Right atrium auricular region (tissue), 2 donors: ENCODE measurements around the gene HELZ. TPM values are rescaled to one million over a fixed set of nuclear protein-coding genes. Genes with fewer than 3 reads are reported as not detected.

Experiments
- DNase-seq: peaks from one replicate; pipeline ENCODE4 v3.0.0-alpha.2; 2019; ENCODE audit warnings: low spot score
- H3K27ac ChIP-seq, 2 donors: fragments of 200-600 bp; sonication (generic); 1 replicate in 1 of 2; 2 replicates in 1 of 2; pipeline ENCODE4 v1.5.1; 2016 to 2019
- H3K27me3 ChIP-seq, 2 donors: fragments of 200-600 bp; sonication (generic); one replicate each; pipeline versions ENCODE4 v1.5.1 to v1.6.0; 2017 to 2019
- H3K36me3 ChIP-seq: fragments of 200-600 bp; sonication (generic); one replicate; pipeline ENCODE4 v1.5.1; 2016
- H3K4me1 ChIP-seq, 2 donors: fragments of 200-600 bp; sonication (generic); one replicate each; pipeline versions ENCODE4 v1.5.1 to v1.6.0; 2017 to 2019
- H3K4me3 ChIP-seq, 2 donors: fragments of 200-600 bp; sonication (generic); 1 replicate in 1 of 2; 2 replicates in 1 of 2; pipeline ENCODE4 v1.5.1; 2017 to 2019; ENCODE audit warnings: mild to moderate bottlenecking in 1 of 2, moderate library complexity in 1 of 2
- H3K9me3 ChIP-seq, 2 donors: fragments of 200-600 bp; sonication (generic); one replicate each; pipeline ENCODE4 v1.5.1; 2019
- total RNA-seq, 2 donors: library from RNA; depleted of rRNA; stranded (reverse); fragments of >200 nt; gene quantifications; one replicate each; pipeline ENCODE4 v1.1.0, GENCODE V29; 2016
- TF ChIP-seq, protein P1 (sequence below), 2 donors: fragments of 200-600 bp; sonication (generic); IDR thresholded peaks; one replicate each; pipeline ENCODE4 v1.5.1; 2019; ENCODE audit warnings: antibody characterized with exemption in 2 of 2

The HELZ gene
- total RNA-seq, 2 donors from 2014 or later = 25.2 to 29.1 TPM

GRCh38 chr17:67072885-67073284 lies 172.1 kb downstream of the HELZ start:
- Histone ChIP-seq H3K27ac (no peak overlapping the region), H3K4me3 (no peak overlapping the region), H3K4me1 (no peaks in the 10 kb centered on the region), H3K9me3 (no peaks in the 10 kb centered on the region), H3K27me3 (no peaks in the 10 kb centered on the region), H3K36me3 (peaks cover 12% of the 10 kb centered on the region)
- TF ChIP-seq, protein P1, sequence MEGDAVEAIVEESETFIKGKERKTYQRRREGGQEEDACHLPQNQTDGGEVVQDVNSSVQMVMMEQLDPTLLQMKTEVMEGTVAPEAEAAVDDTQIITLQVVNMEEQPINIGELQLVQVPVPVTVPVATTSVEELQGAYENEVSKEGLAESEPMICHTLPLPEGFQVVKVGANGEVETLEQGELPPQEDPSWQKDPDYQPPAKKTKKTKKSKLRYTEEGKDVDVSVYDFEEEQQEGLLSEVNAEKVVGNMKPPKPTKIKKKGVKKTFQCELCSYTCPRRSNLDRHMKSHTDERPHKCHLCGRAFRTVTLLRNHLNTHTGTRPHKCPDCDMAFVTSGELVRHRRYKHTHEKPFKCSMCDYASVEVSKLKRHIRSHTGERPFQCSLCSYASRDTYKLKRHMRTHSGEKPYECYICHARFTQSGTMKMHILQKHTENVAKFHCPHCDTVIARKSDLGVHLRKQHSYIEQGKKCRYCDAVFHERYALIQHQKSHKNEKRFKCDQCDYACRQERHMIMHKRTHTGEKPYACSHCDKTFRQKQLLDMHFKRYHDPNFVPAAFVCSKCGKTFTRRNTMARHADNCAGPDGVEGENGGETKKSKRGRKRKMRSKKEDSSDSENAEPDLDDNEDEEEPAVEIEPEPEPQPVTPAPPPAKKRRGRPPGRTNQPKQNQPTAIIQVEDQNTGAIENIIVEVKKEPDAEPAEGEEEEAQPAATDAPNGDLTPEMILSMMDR (IDR thresholded peaks at IDR 0.05) = no peak
- no peak for DNase-seq

DNA sequence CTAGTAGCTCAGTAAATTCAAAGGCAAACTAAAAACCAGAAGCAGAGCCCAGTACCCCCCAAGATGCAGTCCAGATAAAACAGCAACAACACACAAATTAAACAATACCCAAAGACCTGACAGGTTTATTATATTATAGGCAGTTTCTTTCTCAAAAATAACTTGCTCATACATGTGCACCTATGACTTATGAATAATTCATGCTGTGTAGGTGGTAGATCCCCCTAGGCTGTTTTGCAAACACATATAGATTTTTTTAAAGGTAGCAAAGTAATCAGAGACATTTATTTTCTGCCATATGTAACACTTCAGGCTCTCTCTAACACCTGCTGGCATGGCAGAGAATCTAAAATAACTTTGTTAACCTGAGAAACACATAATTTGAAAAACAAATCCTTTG lies 173.4 kb downstream of the HELZ start:
- TF ChIP-seq, protein P1 (IDR thresholded peaks at IDR 0.05) = no peak
- no peak for DNase-seq
- no peak overlapping the region for H3K27ac ChIP-seq
- no peaks in the 10 kb centered on the region for H3K4me1 ChIP-seq
- H3K36me3 ChIP-seq = peaks cover 12% of the 10 kb centered on the region
- no peaks in the 10 kb centered on the region for H3K27me3 ChIP-seq
- H3K4me3 ChIP-seq = no peak overlapping the region
- no peaks in the 10 kb centered on the region for H3K9me3 ChIP-seq

DNA sequence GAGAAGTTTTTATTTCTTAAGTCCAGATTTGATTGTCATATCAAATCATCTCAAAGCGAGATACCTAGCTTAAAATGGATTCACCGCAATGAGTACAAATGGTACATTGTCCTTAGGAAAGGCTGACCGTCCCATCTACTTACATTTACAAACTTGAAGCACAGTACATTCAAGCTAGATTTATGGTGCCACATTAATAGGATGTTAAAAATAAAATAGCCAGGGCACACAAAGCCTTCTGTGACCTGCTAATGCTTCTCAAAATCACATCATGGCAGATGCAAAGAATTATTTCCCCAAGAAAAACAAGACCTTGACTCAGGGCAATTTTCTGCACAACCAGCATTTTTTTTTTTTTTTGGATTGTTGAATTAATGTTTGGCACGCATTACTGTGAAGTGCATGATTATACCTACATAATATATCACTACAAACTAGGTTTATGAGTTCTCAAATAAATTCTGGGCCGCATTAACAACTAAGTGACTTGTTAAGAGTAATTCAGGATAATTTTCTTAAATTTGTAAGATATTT lies 175.3 kb downstream of the HELZ start:
- no peaks in the 10 kb centered on the region for H3K9me3 ChIP-seq
- H3K36me3 ChIP-seq = peaks cover 5% of the 10 kb centered on the region
- TF ChIP-seq, protein P1 (IDR thresholded peaks at IDR 0.05) = no peak
- no peaks in the 10 kb centered on the region for H3K4me1 ChIP-seq
- H3K4me3 ChIP-seq = no peak overlapping the region
- no peaks in the 10 kb centered on the region for H3K27me3 ChIP-seq
- DNase-seq = no peak
- H3K27ac ChIP-seq = no peak overlapping the region

- no peak overlapping the region for H3K27ac ChIP-seq
- TF ChIP-seq, protein P1 (IDR thresholded peaks at IDR 0.05) = no peak
- no peak overlapping the region for H3K4me3 ChIP-seq
- no peaks in the 10 kb centered on the region for H3K4me1 ChIP-seq
- DNase-seq = no peak
- H3K27me3 ChIP-seq = no peaks in the 10 kb centered on the region
- peaks cover 5% of the 10 kb centered on the region for H3K36me3 ChIP-seq
- no peaks in the 10 kb centered on the region for H3K9me3 ChIP-seq
Observed at GRCh38 chr17:67068999-67069398, 176.0 kb downstream of the HELZ start.

DNA sequence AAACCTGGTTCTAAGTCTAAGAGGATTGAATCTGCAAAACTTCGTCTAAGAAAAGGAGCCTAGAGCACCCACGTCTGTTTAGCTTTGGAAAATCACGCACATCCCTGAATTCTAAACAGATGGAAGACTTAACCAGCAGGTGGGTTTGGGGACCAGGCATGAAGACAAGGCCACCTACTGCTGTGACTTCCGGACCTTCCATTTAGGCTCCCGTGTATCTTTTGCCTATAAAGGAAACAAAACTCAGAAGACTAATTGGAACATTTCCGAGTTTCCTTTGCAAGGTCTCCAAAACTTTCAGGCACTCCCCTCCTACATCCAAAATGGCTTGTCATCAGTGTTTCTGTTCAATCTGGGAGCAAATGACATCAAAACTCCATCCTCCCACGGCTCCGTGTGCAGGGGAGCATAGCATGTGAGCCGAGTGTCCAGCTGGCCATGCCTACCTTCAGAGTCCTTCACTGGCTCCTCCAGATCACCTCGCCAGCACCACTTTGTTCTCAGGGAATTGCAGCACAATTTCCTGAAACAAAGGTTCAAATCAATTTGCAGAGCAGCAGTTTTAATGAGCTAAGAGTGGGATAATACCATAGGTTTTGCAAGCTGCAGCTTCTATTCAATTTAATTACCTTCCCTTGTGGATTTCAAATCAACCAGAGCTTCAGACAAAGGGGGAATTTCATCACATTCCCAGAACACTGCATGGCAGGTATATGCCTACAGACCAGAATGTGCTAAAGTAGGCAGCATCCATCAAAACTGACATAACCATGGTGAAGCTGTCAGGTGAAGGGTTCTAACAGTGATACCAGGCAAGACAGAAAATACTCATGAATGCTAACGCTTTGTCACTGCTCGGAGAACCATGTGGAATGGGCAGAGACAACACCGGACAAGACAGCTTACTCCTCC lies 177.2 kb downstream of the HELZ start:
- no peak for DNase-seq
- no peaks in the 10 kb centered on the region for H3K9me3 ChIP-seq
- TF ChIP-seq, protein P1 (IDR thresholded peaks at IDR 0.05) = no peak
- peaks cover 5% of the 10 kb centered on the region for H3K36me3 ChIP-seq
- H3K4me3 ChIP-seq = no peak overlapping the region
- no peak overlapping the region for H3K27ac ChIP-seq
- H3K4me1 ChIP-seq = no peaks in the 10 kb centered on the region
- H3K27me3 ChIP-seq = no peaks in the 10 kb centered on the region
